NCI-H1105 (cell line): ENCODE data around the gene SERPINA6.
"Not testable (repeated sequence)": the region's sequence is repeated elsewhere in the genome, so short reads cannot be mapped to it uniquely, and the experiment has no call there.

Experiments
- DNase-seq: peaks from one replicate; lab custom pipeline; 2025; lab: John Stamatoyannopoulos, UW

The SERPINA6 gene

DNA sequence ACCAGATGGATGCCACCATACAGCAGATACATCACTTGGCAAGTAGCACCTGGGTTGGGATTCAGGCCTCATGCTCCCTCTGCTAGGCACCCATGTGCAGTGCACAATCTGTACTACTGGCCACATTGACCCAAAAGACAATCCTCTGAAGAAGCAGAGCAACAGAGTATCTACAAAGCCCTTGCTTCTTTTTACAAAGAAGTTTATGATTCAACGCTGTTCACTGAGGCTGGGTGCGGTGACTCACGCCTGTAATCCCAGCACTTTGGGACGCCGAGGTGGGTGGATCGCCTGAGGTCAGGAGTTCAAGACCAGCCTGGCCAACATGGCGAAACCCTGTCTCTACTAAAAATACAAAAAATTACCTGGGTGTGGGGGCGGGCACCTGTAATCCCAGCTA, 31.1 kb upstream of the SERPINA6 start:
- DNase-seq = not testable (repeated sequence)

DNA sequence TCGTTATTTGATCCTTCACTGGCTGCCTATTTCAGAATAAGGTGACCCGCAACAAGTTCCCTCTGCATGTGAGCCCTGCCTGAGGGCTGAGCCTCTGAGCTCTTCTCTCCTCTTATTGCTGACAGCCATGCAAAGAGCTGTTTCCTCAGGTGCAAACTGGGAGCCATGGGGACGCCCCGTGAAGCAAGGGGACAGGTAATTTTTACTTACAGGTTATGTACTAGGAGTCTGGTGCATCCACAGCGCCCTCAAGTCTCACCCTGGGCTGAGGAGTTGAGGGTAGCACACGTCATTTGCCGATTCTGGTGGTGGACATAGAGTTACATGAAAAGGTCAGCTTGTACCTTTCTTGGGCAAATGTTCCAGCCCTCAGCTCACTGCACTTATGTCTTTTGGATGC, 26.1 kb upstream of the SERPINA6 start:
- DNase-seq = no peak

GRCh38 chr14:94348836-94349235, 25.7 kb upstream of the SERPINA6 start:
- DNase-seq = no peak

DNA sequence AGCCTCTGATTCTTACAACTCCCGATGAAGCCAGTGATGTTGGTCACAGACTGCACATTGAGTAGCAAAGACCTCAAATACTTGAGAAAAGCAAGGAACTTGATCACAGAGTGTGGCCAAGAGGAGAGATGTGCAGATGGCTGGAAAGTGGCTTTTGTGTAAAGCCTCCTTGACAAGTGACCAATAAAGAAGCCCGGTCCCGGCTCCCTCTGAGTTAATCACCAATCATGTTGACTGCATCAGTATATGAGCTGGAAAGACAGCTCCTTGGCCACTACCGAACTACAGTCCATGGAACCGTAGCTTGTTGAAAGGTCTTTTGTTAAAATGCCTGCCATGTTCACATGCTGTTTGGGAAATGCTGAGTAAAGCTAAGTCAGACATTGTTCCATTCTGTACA, 23.7 kb upstream of the SERPINA6 start:
- DNase-seq = no peak

DNA sequence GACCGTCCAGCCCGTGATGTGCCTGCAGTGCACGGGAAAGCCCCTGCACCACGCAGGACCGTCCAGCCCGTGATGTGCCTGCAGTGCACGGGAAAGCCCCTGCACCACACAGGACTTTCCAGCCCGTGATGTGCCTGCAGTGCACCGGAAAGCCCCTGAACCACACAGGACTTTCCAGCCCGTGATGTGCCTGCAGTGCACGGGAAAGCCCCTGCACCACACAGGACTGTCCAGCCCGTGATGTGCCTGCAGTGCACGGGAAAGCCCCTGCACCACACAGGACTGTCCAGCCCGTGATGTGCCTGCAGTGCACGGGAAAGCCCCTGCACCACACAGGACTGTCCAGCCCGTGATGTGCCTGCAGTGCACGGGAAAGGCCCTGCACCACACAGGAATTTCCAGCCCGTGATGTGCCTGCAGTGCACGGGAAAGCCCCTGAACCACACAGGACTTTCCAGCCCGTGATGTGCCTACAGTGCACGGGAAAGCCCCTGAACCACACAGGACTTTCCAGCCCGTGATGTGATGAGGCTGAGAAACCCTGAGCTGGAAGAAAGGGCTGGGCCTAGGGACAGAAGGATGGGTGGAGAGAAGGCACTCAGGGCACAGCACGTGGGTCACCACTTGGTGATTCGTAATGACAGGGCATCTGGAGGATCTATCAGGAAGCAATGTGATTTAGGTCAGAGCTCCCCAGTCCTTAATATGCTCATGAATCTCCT, 23.1 kb upstream of the SERPINA6 start:
- not testable (repeated sequence) for DNase-seq

GRCh38 chr14:94345344-94346064, 22.4 kb upstream of the SERPINA6 start:
- no peak for DNase-seq

DNA sequence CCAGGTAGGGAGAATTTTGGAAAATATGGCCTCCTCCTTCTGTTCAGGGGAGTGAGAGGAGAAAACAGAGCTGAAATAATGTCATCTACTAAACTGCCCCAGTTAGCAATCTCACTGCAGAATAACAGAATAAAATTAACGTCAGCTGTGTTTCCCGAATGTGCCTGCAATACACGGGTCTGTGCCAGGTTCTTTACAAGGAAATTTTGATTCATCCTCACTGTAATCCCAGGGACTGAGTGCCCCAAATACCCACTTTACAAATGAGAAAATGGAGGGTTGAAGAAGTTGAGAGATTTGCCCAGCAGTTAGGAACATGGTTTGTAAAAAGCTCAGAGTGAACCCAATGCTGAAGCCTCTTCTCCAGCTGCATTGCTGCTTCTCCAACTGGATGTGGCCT, 21.3 kb upstream of the SERPINA6 start:
- no peak for DNase-seq

DNA sequence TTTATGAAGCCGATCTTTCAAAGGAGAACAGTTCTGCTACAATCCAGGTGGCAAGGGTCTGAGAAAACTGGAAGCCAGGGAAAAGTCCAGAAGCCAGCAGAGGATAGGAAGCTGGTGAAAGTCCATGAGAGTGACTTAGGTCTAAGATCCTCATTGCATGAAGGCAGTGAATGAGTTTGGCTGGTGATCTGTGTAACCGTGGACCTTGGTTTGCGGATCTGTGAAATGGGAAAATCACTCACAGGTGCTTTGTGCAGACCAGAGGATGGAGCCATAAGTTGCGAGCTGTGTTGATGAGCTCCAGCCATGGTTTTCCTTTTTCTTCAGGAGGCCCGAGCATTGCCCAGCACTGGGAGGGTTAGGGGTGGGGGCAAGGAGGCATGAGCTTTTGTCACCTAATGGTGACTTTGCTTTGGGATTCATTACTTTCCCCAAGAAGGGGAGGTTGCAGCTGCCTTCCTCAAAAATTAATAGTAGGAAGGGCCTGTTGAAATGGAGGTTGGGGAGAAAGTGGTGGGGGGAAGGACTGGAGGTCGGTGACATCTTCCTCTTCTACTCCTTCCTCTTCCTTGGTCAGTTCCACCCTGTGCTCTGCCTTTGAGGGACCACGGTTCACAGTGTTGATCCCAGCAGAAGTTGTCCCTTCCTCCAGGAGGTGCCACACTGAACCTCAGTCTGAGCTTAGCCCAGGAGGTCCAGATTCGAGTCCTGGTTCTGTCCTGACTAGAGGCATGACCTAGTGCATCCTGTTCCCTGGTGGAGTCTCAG, 20.3 kb upstream of the SERPINA6 start:
- DNase-seq = no peak

GRCh38 chr14:94342334-94342934, 19.3 kb upstream of the SERPINA6 start:
- peak; percentile 89 for DNase-seq

DNA sequence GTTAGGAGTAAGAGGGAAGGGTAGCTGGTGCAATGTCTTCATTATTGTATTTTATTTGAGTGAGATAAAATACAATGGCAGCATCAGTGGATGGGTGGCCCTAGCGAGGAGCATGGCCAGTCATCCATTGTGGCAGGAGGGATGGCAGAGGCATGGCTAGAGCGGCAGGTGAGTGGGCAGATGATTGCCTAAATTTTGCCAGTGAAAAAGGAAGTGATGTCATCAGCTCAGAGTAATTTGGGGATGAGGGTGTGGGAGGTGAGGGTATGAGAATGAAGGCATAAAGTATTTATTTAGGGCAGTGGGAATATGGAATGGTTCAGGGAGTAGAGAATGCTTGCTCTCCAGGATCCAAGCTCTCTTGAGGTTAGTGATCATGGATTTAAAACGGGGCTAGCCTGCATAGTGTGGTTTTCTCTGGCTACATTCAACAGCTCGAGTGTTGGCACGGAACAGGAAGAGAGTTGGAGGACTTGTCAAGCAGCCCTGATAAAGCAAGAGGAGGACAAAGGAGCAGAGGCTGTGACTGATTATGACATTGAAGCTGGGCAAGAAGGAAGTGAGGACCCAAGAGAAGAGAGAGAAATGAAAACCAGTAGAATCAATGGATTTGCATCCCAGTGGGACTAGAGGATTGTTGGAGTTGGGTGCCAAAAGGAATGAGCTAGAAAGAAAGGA, 18.7 kb upstream of the SERPINA6 start:
- DNase-seq = no peak

- no peak for DNase-seq
These were observed 17.4 kb upstream of the SERPINA6 start for GRCh38 chr14:94340533-94340932.

DNA sequence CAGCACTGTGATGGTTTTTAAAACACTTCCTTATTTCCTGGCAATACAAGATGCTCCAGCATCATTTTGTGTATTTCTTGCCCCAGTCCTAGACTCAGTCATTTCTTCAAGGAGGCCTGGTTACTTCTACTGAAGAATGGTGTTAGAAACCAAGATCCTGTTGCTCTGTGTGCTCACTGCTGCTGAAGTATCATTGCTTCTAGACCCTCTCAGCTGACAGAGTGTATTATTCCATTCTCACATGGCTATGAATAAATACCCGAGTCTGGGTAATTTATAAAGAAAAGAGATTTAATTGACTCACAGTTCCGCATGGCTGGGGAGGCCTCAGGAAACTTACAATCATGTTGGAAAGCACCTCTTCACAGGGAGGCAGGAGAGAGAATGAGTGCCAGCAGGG, 14.9 kb upstream of the SERPINA6 start:
- no peak for DNase-seq

GRCh38 chr14:94337274-94337673, 14.1 kb upstream of the SERPINA6 start:
- no peak for DNase-seq

GRCh38 chr14:94334872-94335271, 11.7 kb upstream of the SERPINA6 start:
- no peak for DNase-seq

DNA sequence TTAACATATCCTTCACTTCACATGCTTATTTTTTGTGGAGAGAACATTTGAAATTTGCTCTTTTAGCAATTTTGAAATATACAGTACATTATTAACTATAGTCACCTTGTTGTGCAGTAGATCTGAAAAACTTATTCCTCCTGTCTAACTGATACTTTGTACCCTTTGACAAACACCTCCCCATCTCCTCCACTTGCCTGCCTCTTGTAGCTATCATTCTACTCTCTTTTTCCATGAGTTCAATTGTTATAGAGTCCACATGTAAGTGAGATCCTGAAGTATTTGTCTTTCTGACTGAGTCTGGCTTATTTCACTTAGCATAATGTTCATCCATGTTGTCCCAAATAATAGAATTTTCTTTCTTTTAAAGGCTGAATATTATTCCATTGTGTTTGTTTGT, 9.5 kb upstream of the SERPINA6 start:
- no peak for DNase-seq

DNA sequence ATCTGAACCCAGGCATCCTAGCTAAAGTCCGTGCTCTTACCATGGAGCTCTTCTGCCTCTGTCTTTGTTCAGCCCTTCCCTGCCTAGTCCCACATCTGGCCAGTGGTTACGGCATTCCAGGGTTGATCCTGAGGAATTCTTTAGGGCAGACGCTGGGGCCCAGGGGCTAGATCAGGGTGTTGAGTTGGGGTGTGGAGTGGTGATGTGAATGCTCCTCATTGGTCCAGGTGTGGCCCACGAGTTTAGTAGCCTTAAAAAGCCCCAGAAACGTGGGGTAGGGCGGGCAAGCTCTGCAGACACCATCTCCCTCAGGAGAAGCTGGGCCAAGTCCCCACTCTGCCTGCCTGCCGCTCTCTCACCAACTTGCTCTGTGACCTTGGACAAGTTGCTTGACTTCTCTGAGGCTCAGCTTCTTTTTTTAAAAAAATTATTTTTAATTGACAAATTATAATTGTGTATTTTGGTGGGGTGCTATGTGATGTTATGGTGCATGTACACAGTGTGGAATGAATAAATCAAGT, 9.0 kb upstream of the SERPINA6 start:
- DNase-seq = no peak

DNA sequence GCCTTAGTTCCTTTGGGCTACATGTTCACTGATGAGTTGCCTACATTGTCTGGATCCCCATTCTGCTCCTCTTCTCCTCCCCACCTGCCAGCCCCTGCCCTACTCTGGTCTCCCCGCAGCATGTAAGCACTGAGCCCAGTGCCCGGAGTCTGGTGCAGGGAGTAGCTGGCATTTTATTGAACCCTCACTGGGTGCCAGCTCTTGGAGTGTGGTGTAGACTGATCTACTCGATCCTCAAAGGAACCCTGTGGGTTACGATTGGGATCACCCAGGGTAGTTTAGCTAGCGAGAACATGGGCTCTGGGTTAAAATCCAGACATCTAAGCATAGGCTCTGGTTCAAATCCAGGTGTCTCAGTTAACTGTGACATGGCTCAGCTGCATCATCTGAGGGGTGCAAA, 8.3 kb upstream of the SERPINA6 start:
- DNase-seq = no peak

DNA sequence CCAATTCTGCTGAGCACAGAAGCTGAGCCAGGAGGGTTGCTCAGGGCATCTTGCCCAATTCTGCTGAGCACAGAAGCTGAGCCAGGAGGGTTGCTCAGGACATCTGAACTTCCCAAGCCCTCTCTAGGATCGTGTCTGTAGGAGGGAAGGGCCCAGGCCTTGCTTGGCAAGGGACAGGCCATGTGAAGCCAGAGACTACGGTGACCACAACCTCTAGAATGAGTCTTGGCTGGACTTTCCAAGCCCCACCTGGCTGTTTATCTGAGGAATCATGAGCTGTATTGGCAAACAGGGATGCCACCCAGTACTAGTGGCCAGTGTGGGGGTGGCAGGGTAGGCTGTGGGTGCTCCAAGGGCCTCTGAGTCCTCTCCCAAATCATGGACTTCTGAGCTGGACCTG, 7.7 kb upstream of the SERPINA6 start:
- no peak for DNase-seq

DNA sequence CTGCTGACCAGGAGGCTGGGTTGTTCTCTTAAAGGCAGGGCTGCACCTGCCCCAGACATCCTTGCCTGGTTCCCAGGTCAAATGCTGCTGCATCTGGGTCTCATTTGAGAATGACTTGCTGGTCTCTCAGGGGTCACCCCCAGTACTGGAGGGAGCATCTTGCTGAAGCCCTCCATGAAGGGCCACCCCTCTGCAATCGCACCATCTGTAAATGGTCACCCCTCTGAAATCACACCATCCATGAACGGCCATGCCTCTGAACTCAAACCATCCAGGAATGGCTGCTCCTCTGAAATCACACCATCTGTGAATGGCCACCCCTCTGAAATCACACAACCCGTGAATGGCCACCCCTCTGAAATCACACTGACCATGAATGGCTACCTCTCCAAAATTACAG, 7.3 kb upstream of the SERPINA6 start:
- DNase-seq = no peak

DNA sequence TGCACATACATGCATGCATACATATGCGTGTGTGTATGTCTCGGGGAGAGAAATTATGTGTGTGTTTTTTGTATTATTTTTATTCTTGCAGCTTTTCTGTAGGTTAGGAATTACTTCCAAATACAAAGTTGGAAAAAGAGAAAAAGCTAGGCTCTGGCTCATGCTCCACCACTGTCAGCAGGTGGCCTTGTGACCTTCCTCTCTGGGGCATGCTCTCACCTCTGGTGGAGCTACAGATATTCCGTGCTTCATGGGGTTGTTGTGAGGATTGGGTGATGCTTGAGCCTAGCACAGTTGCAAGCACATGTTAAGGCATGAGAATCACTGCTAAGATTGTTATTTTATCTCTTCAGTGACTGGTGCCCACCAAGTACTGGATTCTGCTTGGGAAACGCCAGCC, 6.7 kb upstream of the SERPINA6 start:
- no peak for DNase-seq

DNA sequence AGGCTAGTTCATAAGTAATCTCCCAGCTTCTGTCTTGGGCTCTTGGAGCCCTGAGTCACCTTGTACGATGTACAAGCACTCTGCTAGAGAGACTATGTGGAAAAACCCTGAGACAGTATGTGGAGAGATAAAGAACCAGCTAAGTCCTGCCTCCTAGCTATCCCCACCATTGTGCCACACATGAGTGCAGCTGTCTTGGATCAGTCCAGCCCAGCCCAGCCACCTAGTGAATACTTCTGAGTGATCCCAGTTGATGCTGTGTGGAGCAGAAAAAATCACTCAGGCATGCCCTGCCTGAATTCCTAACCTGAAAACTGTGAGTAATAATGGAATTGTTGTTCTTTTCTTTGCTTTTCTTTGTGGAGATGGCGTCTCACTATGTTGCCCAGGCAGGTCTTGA, 5.1 kb upstream of the SERPINA6 start:
- no peak for DNase-seq
